Stromal cell of bone marrow (primary cell): Measurements from ENCODE around the gene SLC12A7.
"Not testable (repeated sequence)": the region's sequence is repeated elsewhere in the genome, so short reads cannot be mapped to it uniquely, and the experiment has no call there.

ENCODE experiments used
- DNase-seq: peaks from one replicate; pipeline ENCODE4 v3.0.0-alpha.2; 2012; ENCODE audit warnings: low read depth

Gene SLC12A7

DNA sequence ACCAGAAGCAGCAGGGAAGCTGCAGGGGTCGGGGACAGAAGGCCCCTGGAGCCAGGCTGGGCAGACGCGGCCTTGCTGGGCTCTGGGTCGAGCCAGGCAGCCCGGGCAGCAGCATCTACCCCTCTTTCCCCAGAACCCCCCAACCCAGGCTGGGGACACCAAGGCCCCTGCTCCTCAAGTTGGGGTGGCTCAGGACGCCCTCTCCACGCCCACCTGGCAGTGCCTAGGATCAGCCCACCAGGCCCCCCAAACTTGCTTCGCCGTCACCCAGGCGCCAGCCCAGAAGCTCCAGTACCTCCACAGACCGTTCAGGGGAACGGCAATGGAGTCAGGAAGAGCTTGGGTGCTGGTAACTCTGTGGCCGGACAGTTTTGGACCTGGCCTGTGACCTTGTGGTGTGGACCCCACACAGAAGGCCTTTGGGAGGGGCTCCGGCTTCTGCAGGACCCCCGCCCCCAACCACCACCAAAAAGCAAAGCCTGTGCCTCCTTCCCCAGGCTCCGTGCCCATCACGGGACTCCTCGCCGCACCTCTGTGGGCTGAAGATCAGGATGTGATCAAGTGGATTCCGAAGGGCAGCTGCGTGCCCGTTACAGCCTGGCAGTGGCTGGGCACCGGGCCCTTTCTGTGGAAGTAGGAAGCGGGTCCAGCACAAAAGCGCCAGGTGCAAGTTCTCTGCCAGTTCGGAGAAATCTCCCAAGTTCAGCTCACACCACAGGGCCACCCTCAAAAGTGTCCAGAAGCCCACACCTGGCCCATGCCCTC lies 2.1 kb downstream of the SLC12A7 start:
- DNase-seq = no peak

DNA sequence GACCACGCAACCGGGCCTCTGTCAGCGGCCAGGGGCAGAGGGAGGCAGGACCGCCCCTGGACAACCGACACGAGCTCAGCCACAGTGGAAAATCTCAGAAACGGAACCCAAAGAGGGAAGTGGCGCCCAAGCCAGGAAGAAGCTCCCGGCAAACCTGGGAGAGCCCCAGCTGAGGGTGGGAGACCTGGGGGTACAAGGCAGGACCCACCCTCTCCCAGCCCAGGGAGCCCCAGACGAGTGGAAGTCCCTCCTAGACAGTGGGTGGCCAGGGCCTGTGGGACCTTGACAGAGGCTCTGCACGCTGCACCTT lies 3.0 kb downstream of the SLC12A7 start:
- no peak for DNase-seq

DNA sequence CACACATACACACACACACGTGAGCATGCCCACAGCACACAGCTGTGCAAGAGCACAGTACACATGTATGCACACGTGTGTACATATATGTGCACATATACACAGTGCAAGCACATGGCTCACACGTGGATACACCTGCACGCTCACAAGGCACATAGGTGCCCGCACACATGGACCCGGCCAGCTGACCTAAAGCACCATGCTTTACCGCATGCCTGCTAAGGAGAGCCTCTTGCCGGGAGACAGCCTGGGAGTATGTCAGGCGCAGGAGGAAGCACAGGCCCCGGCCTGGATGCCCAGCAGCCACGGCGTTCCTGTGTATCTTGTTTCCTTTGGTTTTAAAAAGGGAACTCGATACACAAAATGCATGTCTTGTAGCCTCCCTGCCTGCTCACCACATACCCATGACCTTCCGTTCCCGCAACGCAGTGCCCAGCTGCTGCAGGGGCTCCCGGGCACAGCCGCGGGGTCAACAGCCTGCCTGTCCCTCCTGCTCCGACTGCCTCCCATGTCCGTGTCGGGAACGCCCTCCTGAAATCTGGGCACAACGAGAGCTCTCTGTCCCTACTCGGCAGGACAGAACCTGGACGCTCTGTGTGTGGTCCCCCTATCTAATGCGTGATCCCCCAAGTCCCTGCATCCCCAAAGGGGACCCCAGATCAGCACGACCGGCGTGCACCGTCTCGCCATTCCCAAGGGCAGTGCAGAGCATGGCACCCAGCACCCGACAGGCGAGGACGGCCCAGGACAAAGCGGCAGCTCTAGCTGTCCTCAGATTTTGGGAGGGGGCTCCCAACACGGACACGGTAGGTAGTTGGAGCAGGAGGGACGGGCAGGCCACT lies 3.6 kb downstream of the SLC12A7 start:
- no peak for DNase-seq

DNA sequence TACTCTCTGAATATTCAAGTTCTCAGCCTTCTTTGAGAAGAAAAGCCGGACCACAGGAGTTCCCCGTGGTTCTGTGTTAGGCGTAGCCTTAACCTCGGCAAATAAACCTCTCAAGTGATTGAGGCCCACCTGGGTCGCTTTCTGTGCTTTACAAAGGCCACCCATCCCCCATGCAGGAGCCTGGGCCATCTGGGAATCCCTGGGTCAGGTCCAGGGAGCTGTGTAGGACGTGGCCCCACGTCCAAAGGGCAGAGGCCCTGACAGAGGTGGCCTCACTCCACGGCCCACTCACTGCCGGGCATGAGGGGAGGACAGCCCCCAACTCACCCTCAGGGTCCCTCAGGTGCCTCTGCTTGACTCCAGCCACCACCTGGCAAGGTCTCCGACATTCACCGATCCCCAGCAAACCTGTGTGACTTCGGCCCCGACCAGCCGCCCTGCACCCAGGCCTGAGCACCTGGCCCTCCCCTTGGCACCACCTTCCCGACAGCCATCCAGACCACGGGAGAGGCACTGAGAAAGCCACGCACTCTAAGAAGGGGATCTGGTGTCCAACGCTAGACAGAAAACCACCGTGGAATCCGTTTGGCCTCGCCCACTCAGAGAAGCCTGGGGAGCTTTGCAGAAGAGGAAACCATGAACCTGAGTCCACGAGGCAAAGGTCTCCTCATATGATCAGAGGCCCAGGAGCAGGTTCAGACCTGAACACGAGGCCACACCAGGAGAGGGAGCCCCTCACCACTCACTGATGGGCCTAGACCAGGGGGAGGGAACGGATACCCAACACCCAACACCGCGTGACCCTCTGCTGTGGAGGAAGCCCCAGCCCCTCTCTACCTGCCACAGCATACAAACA lies 4.5 kb downstream of the SLC12A7 start:
- DNase-seq = no peak

DNA sequence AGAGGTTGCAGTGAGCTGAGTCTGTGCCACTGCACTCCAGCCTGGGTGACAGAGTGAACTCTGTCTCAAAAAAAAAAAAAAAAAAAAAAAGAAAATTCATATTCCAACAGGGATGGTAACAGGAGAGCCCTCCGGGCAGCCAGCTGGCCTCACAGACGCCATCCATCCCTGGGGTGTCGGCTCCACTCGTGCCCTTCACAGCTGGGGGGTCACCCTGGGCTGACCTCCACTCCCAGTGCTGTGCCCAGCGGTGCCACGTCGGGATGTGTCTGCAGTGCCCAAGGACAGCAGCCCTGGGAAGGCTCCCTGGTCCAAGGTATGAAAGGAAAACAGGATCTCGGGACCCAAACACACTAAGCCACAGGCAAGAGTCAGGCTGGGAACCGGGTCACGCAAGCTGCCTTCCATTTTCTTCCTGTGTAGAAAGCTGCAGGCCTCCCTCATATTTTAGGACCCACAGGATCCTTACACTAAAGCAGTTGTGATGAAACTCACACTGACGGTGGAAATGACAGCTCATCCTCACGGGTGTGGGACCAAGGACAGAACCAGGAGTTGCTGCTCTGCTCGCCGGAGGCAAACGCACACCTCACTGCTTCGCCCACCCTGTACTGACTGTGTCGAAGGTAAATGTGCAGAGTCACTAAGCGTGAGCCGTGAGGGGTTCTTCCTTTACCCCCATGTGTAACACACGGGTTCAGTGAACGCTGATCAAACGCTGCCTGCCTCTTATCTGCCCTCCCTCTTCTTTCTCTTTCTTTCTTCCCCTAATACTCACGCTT lies 5.3 kb downstream of the SLC12A7 start:
- DNase-seq = no peak

DNA sequence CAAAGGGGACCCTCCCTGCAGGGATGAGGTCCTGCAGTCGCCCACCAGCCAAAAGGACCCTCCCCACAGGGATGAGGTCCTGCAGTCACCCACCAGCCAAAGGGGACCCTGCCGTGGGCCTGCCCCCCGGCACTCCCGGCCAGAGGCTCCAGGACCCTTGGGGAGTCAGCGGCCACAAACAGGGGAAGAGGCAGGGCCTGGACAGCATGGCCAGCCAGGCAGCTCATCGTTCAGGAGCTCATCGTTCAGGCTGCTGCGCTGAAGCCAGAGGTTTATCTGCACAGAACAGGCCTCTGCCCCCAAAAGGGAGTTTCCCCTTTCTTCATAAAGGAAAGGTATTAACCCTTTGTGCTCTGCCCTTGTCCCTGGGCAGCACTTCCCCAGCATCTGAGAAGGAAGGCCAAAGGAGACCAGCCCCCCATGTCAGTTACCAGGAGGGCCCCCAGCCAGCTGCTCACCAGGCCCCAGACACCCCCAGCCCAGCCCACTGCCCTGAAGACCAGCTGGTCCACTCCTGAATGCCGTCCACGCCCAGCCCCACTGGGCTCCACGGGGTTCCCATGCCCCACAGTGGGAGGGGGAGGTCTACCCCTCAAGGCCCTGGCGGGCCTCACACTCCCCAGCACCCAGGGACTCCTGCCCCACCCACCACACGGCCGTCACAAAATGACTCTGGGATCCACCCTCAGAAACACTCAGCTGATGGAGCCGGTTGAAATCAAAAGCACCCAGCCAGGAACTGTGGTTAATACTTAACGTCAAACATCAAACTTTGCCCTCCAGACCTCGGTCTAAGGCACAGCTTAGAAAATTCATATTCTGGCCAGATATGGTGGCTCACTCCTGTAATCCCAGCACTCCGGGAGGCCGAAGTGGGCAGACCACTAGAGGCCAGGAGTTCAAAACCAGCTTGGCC lies 6.3 kb downstream of the SLC12A7 start:
- DNase-seq = no peak

DNA sequence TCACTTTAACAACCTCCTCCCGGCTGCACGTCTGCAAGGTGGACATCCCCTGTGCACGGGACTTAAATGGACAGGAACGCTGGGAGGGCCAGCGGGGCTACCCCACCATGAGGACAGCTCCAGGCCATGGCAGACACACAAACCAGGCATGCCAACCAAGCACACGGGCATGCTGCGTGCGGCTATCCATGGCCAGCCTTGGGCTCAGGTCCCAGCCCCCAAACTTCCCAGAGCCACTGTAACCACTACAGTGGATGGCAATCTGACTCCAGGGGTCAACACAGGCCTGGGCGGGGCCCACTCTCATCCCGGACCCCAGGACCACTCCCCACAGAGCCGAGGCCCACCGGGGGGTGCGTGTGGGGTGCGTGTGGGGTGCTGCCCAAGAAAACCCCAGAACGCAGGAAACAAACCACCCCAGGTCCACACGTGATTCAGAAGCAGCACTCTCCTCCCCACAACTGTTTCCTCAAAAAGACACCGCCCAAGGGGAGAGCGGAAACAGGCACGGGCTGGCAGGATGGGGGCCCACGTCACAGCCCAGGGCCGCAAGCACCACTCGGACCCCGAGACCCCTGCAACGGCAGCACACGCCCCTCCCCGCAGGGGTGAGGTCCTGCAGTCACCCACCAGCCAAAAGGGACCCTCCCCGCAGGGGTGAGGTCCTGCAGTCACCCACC lies 7.4 kb downstream of the SLC12A7 start:
- DNase-seq = no peak

DNA sequence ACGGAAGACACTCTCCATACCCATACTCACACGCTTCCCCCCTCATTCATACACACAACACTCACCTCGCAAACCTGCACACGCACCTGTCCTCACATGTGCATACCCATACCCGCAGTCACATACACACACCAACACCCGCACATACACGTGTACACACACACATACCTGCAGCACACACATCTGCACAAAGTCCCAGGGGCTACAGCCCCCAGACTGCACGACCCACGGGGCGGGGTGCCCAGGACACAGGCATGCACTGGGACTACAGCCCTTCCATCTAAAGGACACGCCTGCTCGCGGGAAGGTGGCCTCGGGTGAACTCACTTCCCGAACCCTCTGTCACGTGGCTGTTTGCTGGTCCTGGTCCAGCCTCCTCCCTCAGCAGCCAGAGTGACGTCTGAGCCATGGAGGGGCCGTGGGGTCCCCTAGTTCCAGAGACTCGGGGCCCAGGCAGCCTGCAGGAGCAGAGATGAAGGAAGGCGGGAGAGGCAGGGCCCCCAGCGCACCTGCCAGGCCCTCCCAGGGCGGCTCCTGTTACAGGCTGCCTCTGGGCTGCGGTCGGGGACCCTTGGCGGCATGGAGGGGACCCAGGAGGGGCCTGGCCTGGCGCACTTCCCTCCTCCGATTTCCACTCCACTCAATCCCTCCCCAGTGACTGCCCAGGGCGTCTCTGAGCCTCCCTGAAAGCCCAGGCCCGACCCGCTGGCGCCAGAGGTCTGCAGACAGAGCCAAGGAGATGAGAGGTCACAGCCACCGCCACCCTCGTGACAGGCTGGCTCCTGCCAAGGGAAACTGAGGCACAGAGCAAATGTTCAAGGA lies 8.1 kb downstream of the SLC12A7 start:
- no peak for DNase-seq

DNA sequence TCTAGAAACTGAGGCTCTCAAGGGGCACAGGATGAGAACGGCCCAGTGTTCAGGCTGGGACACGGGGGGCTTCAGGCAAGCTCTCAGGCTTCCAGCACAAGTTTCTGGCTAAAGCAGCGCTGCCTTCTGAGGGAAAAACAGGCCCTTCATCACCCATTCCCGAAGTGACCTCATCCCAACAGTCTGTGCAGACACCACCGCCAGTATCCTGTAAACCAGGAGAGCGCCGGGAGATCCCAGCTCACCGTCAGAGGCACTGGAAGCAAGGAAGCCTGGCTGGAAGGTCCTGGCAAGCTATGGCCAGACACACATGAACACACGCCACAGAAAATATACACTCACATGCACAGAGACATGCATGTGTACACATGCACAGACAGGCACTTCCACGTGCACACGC lies 8.8 kb downstream of the SLC12A7 start:
- no peak for DNase-seq

DNA sequence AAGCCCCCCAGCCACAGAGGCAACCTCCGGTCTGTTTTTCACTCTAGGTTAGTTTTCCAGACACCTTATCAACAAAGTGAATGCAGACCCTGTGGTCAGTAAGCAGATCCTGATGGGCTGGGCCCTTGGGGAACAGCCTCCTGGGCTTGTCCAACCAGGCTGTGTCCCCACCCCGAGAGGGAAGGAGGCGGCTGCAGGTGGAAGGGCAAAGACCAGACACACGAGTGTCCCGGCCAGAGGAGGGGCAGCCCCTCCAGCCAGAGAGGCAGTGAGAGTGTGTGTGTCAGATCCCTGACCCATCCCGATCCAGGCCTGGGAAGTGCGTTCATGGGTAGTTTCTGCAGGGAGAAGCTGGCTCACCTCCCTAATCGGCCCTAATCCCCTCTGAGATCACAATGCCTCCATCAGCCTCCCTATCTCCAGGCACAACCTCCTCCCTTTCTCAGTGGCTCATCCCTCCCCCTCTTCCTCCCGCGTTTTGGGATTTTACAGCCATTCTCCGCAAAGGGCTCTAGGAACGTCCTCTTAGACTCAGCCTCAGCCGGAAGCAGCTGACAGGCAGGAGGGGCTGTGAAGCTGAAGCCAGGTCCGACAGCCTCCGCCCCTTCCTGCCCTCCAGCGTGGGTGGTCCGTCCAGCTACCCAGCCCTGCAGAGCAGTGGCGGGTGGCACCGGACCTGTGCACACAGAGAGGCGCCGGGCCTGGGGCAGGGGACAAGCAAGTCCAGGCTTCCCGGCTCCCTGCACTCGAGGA lies 9.7 kb downstream of the SLC12A7 start:
- no peak for DNase-seq

DNA sequence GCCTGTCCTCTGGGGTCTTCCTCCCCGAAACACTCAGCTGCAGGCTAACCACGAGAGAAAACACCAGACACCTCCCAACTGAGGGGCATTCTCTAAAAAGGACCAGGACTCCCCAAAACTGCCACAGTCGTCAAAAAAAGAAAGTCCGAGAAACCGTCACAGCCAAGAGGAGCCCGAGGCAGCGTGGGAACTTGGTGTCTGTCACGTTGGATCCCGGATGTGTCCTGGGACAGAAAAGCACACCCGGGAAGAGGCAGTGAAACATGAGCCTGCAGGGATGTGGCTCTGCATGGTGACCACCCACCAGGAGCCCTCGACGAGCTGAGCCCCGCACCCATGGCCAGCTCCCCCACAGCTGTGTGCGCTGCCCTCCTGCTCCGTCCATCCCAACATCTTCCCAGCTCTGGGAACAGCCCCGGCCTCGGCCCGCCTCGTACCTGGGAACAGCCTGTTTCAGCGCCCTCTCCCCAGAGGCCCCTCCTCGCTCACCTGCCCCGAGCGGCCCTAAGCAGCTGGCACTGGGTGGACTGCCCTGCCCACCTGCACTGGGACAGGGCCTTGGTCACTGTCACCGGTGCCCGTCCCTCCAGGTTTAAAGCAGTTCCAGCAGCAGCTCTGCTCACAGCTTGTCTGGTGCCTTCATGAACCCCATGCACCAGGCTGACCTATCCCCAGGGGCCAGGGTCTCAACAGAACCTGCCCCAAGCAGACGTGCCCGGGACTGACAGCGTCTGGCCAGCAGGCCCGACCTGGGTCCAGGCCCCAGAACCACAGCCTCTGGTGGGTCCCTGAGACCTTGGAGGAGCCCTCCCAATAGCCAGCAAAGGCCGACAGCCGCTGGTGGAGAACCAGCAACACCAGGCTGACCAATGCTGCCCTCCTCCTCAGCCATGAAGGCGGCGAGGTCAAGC lies 10.9 kb downstream of the SLC12A7 start:
- no peak for DNase-seq

DNA sequence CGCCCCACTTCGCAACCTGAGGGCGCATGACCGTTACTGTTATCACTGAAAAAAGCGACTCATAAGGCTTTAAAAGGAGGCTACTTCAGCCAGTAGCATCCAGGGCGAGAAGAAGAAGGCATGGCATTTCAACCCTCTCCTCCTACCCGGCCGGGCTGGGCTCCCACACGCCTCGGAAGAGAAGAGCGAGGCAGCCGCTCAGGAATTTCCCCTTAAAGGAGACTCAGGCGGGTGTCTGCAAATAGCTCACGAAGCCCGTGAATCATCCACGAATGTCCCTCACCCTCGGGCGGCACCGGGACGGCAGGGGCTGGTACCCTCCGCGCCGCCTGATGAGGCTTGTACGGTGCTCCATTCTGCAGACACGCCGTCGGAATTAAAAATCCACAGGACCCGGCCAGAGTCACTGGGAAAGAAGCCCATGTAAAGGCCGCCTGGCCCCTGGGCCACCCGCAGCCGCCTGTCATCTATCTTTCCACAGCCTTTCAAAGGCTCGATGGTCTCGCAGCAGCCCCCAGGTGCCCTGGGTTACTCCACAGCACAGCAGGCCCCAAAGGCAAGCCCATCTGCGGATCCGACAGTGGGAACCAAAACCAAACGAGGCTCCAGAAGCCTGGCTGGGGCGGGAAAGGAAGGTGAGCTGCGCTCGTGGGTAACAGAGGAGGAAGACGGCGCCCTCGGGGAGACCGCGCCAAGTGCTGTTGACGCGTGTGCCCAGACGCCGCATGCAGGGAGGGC lies 11.8 kb downstream of the SLC12A7 start:
- no peak for DNase-seq

DNA sequence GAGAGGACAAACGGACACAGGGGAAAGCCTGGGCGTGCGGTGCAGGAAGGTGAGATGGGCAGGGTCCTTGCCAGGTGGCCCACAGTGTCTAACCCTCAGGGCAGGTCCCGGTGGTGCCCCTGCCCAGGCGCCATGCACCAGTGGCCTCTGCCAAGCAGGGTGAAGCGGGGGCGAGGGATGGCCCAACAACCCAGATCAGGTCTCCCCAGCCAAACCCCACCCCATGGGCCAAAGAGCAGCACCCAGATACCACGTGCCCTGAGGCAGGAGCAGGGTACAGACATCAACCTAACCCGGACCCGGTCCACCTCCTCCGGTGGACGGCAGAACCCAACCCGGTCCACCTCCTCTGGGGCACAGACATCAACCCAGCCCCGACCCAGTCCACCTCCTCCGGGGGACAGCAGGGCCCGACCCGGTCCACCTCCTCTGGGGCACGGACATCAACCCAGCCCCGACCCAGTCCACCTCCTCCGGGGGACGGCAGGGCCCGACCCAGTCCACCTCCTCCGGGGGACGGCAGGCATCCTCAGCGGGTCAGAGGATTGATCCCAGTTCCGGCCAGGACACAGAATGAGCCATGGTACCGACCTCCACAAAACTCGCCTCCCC lies 12.8 kb downstream of the SLC12A7 start:
- DNase-seq = no peak

DNA sequence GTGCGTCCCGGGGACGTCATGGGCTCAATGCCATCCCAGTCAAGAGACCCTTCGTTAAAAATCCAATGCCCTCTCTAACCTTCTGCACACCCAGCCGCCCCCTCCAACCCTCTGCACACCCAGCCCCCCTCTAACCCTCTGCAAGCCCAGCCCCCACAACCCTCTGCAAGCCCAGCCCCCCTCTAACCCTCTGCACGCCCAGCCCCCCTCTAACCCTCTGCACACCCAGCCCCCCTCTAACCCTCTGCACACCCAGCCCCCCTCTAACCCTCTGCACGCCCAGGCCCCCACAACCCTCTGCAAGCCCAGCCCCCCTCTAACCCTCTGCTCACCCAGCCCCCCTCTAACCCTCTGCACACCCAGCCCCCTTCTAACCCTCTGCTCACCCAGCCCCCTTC lies 13.9 kb downstream of the SLC12A7 start:
- not testable (repeated sequence) for DNase-seq

DNA sequence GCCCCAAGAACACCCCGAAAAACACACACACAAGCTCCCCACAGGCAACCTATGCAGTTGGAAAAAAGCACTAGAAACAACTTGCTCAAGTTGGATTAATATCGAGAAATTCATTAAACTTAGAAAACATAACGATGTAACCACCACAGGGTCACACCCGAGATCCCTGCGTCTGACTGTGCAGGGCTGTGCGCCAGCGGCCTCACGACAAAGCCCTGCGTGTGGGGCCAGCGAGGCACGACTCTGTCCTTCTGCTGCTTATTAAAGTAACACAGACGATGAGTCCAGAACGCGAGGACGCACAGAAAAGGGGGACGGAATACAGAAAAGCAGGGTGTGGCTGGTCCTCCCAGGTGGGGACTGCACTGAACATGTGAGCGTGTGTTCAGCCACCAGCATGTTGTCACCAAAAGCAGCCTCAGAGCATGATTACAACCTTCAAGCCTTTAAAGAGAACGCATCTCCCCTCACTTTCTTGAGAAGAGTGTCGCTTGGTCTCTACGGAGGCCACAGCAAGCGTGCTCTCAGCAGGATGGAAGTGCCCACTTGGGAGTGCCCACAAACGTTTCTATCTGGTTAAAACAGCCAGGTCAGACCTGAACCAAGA lies 14.4 kb downstream of the SLC12A7 start:
- DNase-seq = no peak

DNA sequence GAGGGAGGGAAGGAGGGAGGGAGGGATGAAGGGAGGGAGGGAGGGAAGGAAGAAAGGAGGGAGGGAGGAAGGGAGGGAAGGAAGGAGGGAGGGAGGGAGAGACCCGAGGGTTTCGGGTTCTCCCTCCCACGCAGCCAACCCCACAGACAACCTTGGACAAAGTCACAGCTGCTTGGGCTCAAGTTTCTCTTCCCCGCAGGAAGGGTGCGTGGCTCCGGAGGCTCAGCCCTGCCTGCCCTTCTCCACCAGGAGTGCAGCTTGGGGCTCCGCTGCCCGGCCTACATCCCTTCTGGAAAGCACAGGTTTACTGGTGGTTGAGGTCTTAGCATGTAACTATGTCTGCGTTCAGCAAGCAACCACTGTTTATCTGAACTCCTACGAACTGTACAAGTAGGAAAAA lies 15.0 kb downstream of the SLC12A7 start:
- DNase-seq = no peak
